Measurements from ENCODE around the gene ARMC9. TPM values are rescaled to one million over a fixed set of nuclear protein-coding genes. Genes with fewer than 3 reads are reported as not detected.

Gene ARMC9
- total and polyA plus RNA-seq, 5 donors from 2014 or later, result 0.11 to 0.92 (median 0.15) TPM; not detected in 2

GRCh38 chr2:231288590-231288989 lies 90.2 kb downstream of the ARMC9 start:
- Mint-ChIP-seq H3K27me3 (no peaks in the 10 kb centered on the region), H3K36me3 (no peaks in the 10 kb centered on the region), H3K9me3 (no peaks in the 10 kb centered on the region), H3K4me1 (no peaks in the 10 kb centered on the region), H3K27ac (no peak overlapping the region), H3K4me3 (no peak overlapping the region)
- Histone ChIP-seq H3K27me3 (ENCODE audit: control insufficient read depth, insufficient read depth, low read length) (no peaks in the 10 kb centered on the region), H3K9me3 (ENCODE audit: control insufficient read depth in 2 of 2, low read length in 2 of 2) (no peaks in the 10 kb centered on the region), H3K4me1 (ENCODE audit: control insufficient read depth, insufficient read depth, low read length, poor library complexity, severe bottlenecking) (no peaks in the 10 kb centered on the region), H3K27ac (ENCODE audit: insufficient read depth, low read length, poor library complexity, severe bottlenecking) (no peak overlapping the region), H3K36me3 (ENCODE audit: control insufficient read depth, insufficient read depth, low read length) (no peaks in the 10 kb centered on the region), H3K4me3 (ENCODE audit: low read depth, low read length) (no peak overlapping the region)
- DNase-seq (no peak), ATAC-seq (ENCODE audit: low read depth in 2 of 2) (no peak)

GRCh38 chr2:231290321-231291015 lies 92.0 kb downstream of the ARMC9 start:
- H3K9me3 ChIP-seq (ENCODE audit: control insufficient read depth in 2 of 2, low read length in 2 of 2), result no peaks in the 10 kb centered on the region
- H3K27me3 ChIP-seq (ENCODE audit: control insufficient read depth, insufficient read depth, low read length), result no peaks in the 10 kb centered on the region
- DNase-seq (no peak), ATAC-seq (ENCODE audit: low read depth in 2 of 2) (no peak)
- Mint-ChIP-seq H3K36me3 (no peaks in the 10 kb centered on the region), H3K27ac (no peak overlapping the region), H3K9me3 (no peaks in the 10 kb centered on the region), H3K27me3 (no peaks in the 10 kb centered on the region), H3K4me1 (no peaks in the 10 kb centered on the region), H3K4me3 (no peak overlapping the region)
- no peaks in the 10 kb centered on the region for H3K36me3 ChIP-seq (ENCODE audit: control insufficient read depth, insufficient read depth, low read length)
- no peak overlapping the region for H3K4me3 ChIP-seq (ENCODE audit: low read depth, low read length)
- H3K27ac ChIP-seq (ENCODE audit: insufficient read depth, low read length, poor library complexity, severe bottlenecking), result no peak overlapping the region
- H3K4me1 ChIP-seq (ENCODE audit: control insufficient read depth, insufficient read depth, low read length, poor library complexity, severe bottlenecking), result no peaks in the 10 kb centered on the region

- Histone ChIP-seq H3K9me3 (ENCODE audit: control insufficient read depth in 2 of 2, low read length in 2 of 2) (no peaks in the 10 kb centered on the region), H3K27ac (ENCODE audit: insufficient read depth, low read length, poor library complexity, severe bottlenecking) (no peak overlapping the region), H3K36me3 (ENCODE audit: control insufficient read depth, insufficient read depth, low read length) (no peaks in the 10 kb centered on the region), H3K4me1 (ENCODE audit: control insufficient read depth, insufficient read depth, low read length, poor library complexity, severe bottlenecking) (no peaks in the 10 kb centered on the region), H3K4me3 (ENCODE audit: low read depth, low read length) (no peak overlapping the region), H3K27me3 (ENCODE audit: control insufficient read depth, insufficient read depth, low read length) (no peaks in the 10 kb centered on the region)
- Mint-ChIP-seq H3K27me3 (peaks cover 5% of the 10 kb centered on the region), H3K4me1 (no peaks in the 10 kb centered on the region), H3K4me3 (no peak overlapping the region), H3K27ac (no peak overlapping the region), H3K9me3 (no peaks in the 10 kb centered on the region), H3K36me3 (no peaks in the 10 kb centered on the region)
- no peak for ATAC-seq (ENCODE audit: low read depth in 2 of 2)
- DNase-seq, result no peak
These were observed 94.2 kb downstream of the ARMC9 start for GRCh38 chr2:231292472-231293134.

GRCh38 chr2:231293163-231293562 lies 94.7 kb downstream of the ARMC9 start:
- H3K27me3 ChIP-seq (ENCODE audit: control insufficient read depth, insufficient read depth, low read length), result no peaks in the 10 kb centered on the region
- Mint-ChIP-seq H3K27me3 (peaks cover 5% of the 10 kb centered on the region), H3K9me3 (no peaks in the 10 kb centered on the region), H3K4me3 (no peak overlapping the region), H3K27ac (peak overlapping the region in 1 of 3 donors; percentile 33), H3K4me1 (no peaks in the 10 kb centered on the region), H3K36me3 (no peaks in the 10 kb centered on the region)
- no peak overlapping the region for H3K4me3 ChIP-seq (ENCODE audit: low read depth, low read length)
- ATAC-seq (ENCODE audit: low read depth in 2 of 2) (no peak), DNase-seq (no peak)
- no peaks in the 10 kb centered on the region for H3K4me1 ChIP-seq (ENCODE audit: control insufficient read depth, insufficient read depth, low read length, poor library complexity, severe bottlenecking)
- H3K27ac ChIP-seq (ENCODE audit: insufficient read depth, low read length, poor library complexity, severe bottlenecking), result no peak overlapping the region
- no peaks in the 10 kb centered on the region for H3K36me3 ChIP-seq (ENCODE audit: control insufficient read depth, insufficient read depth, low read length)
- H3K9me3 ChIP-seq (ENCODE audit: control insufficient read depth in 2 of 2, low read length in 2 of 2), result no peaks in the 10 kb centered on the region

GRCh38 chr2:231294116-231294515 lies 95.7 kb downstream of the ARMC9 start:
- no peak overlapping the region for H3K27ac ChIP-seq (ENCODE audit: insufficient read depth, low read length, poor library complexity, severe bottlenecking)
- no peak overlapping the region for H3K27ac Mint-ChIP-seq

GRCh38 chr2:231294571-231295362 lies 96.3 kb downstream of the ARMC9 start:
- Histone ChIP-seq H3K4me1 (ENCODE audit: control insufficient read depth, insufficient read depth, low read length, poor library complexity, severe bottlenecking) (no peaks in the 10 kb centered on the region), H3K27ac (ENCODE audit: insufficient read depth, low read length, poor library complexity, severe bottlenecking) (no peak overlapping the region), H3K27me3 (ENCODE audit: control insufficient read depth, insufficient read depth, low read length) (no peaks in the 10 kb centered on the region), H3K4me3 (ENCODE audit: low read depth, low read length) (no peak overlapping the region), H3K9me3 (ENCODE audit: control insufficient read depth in 2 of 2, low read length in 2 of 2) (no peaks in the 10 kb centered on the region), H3K36me3 (ENCODE audit: control insufficient read depth, insufficient read depth, low read length) (no peaks in the 10 kb centered on the region)
- Mint-ChIP-seq H3K27ac (peak overlapping the region in 1 of 3 donors; percentile 37), H3K27me3 (peaks cover 5% of the 10 kb centered on the region), H3K36me3 (no peaks in the 10 kb centered on the region), H3K4me3 (no peak overlapping the region), H3K9me3 (no peaks in the 10 kb centered on the region), H3K4me1 (no peaks in the 10 kb centered on the region)
- no peak for DNase-seq
- no peak for ATAC-seq (ENCODE audit: low read depth in 2 of 2)

More at GRCh38 chr2:231294116-231294515, 95.7 kb downstream of the ARMC9 start:
- ATAC-seq (ENCODE audit: low read depth in 2 of 2) (no peak), DNase-seq (no peak)
- no peaks in the 10 kb centered on the region for H3K27me3 ChIP-seq (ENCODE audit: control insufficient read depth, insufficient read depth, low read length)
- H3K9me3 ChIP-seq (ENCODE audit: control insufficient read depth in 2 of 2, low read length in 2 of 2), result no peaks in the 10 kb centered on the region
- no peak overlapping the region for H3K4me3 ChIP-seq (ENCODE audit: low read depth, low read length)
- Mint-ChIP-seq H3K4me3 (no peak overlapping the region), H3K9me3 (no peaks in the 10 kb centered on the region), H3K27me3 (peaks cover 5% of the 10 kb centered on the region), H3K4me1 (no peaks in the 10 kb centered on the region), H3K36me3 (no peaks in the 10 kb centered on the region)
- no peaks in the 10 kb centered on the region for H3K4me1 ChIP-seq (ENCODE audit: control insufficient read depth, insufficient read depth, low read length, poor library complexity, severe bottlenecking)
- H3K36me3 ChIP-seq (ENCODE audit: control insufficient read depth, insufficient read depth, low read length), result no peaks in the 10 kb centered on the region

GRCh38 chr2:231295363-231295655 lies 96.9 kb downstream of the ARMC9 start:
- Mint-ChIP-seq H3K27me3 (peaks cover 5% of the 10 kb centered on the region), H3K36me3 (no peaks in the 10 kb centered on the region), H3K9me3 (no peaks in the 10 kb centered on the region), H3K4me3 (no peak overlapping the region), H3K4me1 (no peaks in the 10 kb centered on the region), H3K27ac (peak overlapping the region in 1 of 3 donors; percentile 37)
- no peak overlapping the region for H3K27ac ChIP-seq (ENCODE audit: insufficient read depth, low read length, poor library complexity, severe bottlenecking)
- no peaks in the 10 kb centered on the region for H3K36me3 ChIP-seq (ENCODE audit: control insufficient read depth, insufficient read depth, low read length)
- no peak overlapping the region for H3K4me3 ChIP-seq (ENCODE audit: low read depth, low read length)
- ATAC-seq (ENCODE audit: low read depth in 2 of 2) (no peak), DNase-seq (no peak)
- H3K4me1 ChIP-seq (ENCODE audit: control insufficient read depth, insufficient read depth, low read length, poor library complexity, severe bottlenecking), result no peaks in the 10 kb centered on the region
- no peaks in the 10 kb centered on the region for H3K9me3 ChIP-seq (ENCODE audit: control insufficient read depth in 2 of 2, low read length in 2 of 2)
- no peaks in the 10 kb centered on the region for H3K27me3 ChIP-seq (ENCODE audit: control insufficient read depth, insufficient read depth, low read length)

All from CD4-positive, CD25-positive, alpha-beta regulatory T cell (primary cell).